CD4-positive, alpha-beta T cell (primary cell): ENCODE measurements around the gene HCAR3. TPM values are rescaled to one million over a fixed set of nuclear protein-coding genes. Genes with fewer than 3 reads are reported as not detected.
"Not testable (repeated sequence)": the region's sequence is repeated elsewhere in the genome, so short reads cannot be mapped to it uniquely, and the experiment has no call there.

ENCODE experiments used
- ATAC-seq: fragments of 200-7000 bp; cut with Tn5 transposase; one replicate; pipeline ENCODE4 v1.10.0; 2022; ENCODE audit warnings: mild to moderate bottlenecking; ENCODE audit not compliant: poor library complexity
- CTCF ChIA-PET: fragments of 350-600 bp; sonication (Branson Sonifier 250); formaldehyde crosslinking; loops from one replicate; lab custom pipeline; 2021; ENCODE audit warnings: antibody characterized with exemption, inconsistent platforms; lab: Charles Lee
- POLR2A ChIA-PET: fragments of 350-600 bp; sonication (Branson Sonifier 250); formaldehyde crosslinking; loops from one replicate; lab custom pipeline; 2021; ENCODE audit warnings: antibody characterized with exemption, inconsistent platforms; lab: Charles Lee
- DNase-seq, 14 experiments: peaks; one replicate each; pipeline ENCODE4 v3.0.0-alpha.2; 2013 to 2020; ENCODE audit warnings: mixed read lengths in 2 of 14
- H3K27ac ChIP-seq, 2 donors: one replicate each; pipeline versions ENCODE4 v1.5.1 to v1.7.0; 2013; ENCODE audit warnings: low read length in 2 of 2, low read depth in 1 of 2, mild to moderate bottlenecking in 1 of 2
- H3K27me3 ChIP-seq, 2 experiments: 1 replicate in 1 of 2; 2 replicates in 1 of 2; pipeline versions ENCODE4 v1.6.1 to v1.7.0; 2013; ENCODE audit warnings: low read length in 2 of 2, control low read depth in 1 of 2, mild to moderate bottlenecking in 1 of 2, moderate library complexity in 1 of 2; ENCODE audit not compliant: insufficient read depth in 2 of 2, control insufficient read depth in 1 of 2
- H3K36me3 ChIP-seq: one replicate; pipeline ENCODE4 v1.6.1; 2013; ENCODE audit warnings: low read length, control low read depth; ENCODE audit not compliant: insufficient read depth
- H3K4me1 ChIP-seq: one replicate; pipeline ENCODE4 v1.6.1; 2013; ENCODE audit warnings: low read length, control low read depth; ENCODE audit not compliant: insufficient read depth
- H3K4me3 ChIP-seq: one replicate; pipeline ENCODE4 v1.5.1; 2013; ENCODE audit warnings: mild to moderate bottlenecking, low read length, moderate library complexity
- H3K9me3 ChIP-seq, 2 experiments: 1 replicate in 1 of 2; 2 replicates in 1 of 2; pipeline versions ENCODE4 v1.6.1 to v1.7.0; 2013; ENCODE audit warnings: low read length in 2 of 2, mild to moderate bottlenecking in 2 of 2, control low read depth in 1 of 2, moderate library complexity in 1 of 2; ENCODE audit not compliant: control insufficient read depth in 1 of 2, insufficient read depth in 1 of 2
- H3K27ac Mint-ChIP-seq: one replicate; pipeline ENCODE4 v1.8.0; 2020; ENCODE audit warnings: mixed read lengths
- H3K27me3 Mint-ChIP-seq: one replicate; pipeline ENCODE4 v1.8.0; 2021; ENCODE audit warnings: mixed read lengths
- H3K36me3 Mint-ChIP-seq: one replicate; pipeline ENCODE4 v1.8.0; 2021; ENCODE audit warnings: low read depth, mixed read lengths
- H3K4me1 Mint-ChIP-seq: one replicate; pipeline ENCODE4 v1.8.0; 2021; ENCODE audit warnings: low read depth, mixed read lengths
- H3K4me3 Mint-ChIP-seq: one replicate; pipeline ENCODE4 v1.8.0; 2020; ENCODE audit warnings: mild to moderate bottlenecking, mixed read lengths
- H3K9me3 Mint-ChIP-seq: one replicate; pipeline ENCODE4 v1.8.0; 2020; ENCODE audit warnings: mixed read lengths
- intact Hi-C, 2 experiments: fragments of 100-400 bp; cut with DNase I in 1 of 2; cut with micrococcal nuclease in 1 of 2; formaldehyde crosslinking; loops; one replicate each; pipeline versions ENCODE4 v1.15.1 to v1.9.0; 2023 to 2025; cut with DNase I, micrococcal nuclease
- total RNA-seq, 174 experiments: library from RNA in 2 of 174; stranded (reverse) in 2 of 174; gene quantifications; one replicate each; pipeline ENCODE4 v1.2.3 and lab custom pipeline; 2021 to 2026
- TF ChIP-seq, protein P1 (sequence below): fragments of 200-600 bp; IDR thresholded peaks from one replicate; pipeline ENCODE4 v1.8.0; 2022; ENCODE audit warnings: antibody characterized with exemption, mild to moderate bottlenecking

The HCAR3 gene
- total RNA-seq, 2 experiments from 2014 or later: 0.33 to 0.39 TPM

DNA sequence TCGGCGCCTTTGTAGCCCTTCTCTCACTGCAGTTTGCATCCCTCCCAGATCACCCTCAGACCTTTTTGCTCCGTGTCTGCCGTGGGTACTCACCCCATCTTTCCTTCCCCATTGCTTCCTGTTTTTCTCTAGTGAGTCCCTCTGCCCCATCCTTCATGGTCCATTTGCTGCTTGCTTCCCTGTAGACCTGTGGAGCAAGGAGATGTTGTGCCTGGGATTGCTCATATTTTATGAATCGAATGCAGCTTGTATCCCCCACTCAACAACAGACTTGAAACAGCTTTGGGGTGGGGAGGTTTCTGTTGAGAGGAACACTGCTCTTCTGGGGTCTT lies 36.7 kb upstream of the HCAR3 start:
- Mint-ChIP-seq H3K36me3 (peaks cover 60% of the 10 kb centered on the region), H3K27ac (peak overlapping the region; percentile 97), H3K27me3 (no peaks in the 10 kb centered on the region), H3K4me3 (peak overlapping the region; percentile 96), H3K9me3 (no peaks in the 10 kb centered on the region), H3K4me1 (peaks cover 59% of the 10 kb centered on the region)
- intact Hi-C loops: loop anchor here (2.0 to 10.0 kb wide), 6 partner anchors 114 to 632 kb away; partner anchors contain the start of genes DIABLO (in 1 of the 2), KMT5A (in 1 of the 2), KNTC1 (in 1 of the 2) and RSRC2 (in 1 of the 2)
- DNase-seq: no peak
- no peak for ATAC-seq
- Histone ChIP-seq H3K4me3 (peak overlapping the region; percentile 89), H3K4me1 (peaks cover 21% of the 10 kb centered on the region), H3K27ac (peak overlapping the region; percentile 86 to 89), H3K36me3 (peaks cover 44% of the 10 kb centered on the region), H3K27me3 (no peaks in the 10 kb centered on the region), H3K9me3 (no peaks in the 10 kb centered on the region)
- POLR2A ChIA-PET: interaction anchor here (0.6 to 2.4 kb wide), 9 partner anchors 11 to 831 kb away, joined by 3 to 25 read pairs (median 5); partner anchors contain the start of genes KNTC1, OGFOD2, RSRC2 and TMED2
- TF ChIP-seq, protein P1, sequence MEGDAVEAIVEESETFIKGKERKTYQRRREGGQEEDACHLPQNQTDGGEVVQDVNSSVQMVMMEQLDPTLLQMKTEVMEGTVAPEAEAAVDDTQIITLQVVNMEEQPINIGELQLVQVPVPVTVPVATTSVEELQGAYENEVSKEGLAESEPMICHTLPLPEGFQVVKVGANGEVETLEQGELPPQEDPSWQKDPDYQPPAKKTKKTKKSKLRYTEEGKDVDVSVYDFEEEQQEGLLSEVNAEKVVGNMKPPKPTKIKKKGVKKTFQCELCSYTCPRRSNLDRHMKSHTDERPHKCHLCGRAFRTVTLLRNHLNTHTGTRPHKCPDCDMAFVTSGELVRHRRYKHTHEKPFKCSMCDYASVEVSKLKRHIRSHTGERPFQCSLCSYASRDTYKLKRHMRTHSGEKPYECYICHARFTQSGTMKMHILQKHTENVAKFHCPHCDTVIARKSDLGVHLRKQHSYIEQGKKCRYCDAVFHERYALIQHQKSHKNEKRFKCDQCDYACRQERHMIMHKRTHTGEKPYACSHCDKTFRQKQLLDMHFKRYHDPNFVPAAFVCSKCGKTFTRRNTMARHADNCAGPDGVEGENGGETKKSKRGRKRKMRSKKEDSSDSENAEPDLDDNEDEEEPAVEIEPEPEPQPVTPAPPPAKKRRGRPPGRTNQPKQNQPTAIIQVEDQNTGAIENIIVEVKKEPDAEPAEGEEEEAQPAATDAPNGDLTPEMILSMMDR: no peak
- CTCF ChIA-PET: interaction anchor here (1.4 to 2.1 kb wide), 5 partner anchors 8 to 255 kb away, joined by 4 to 7 read pairs (median 6); partner anchors contain the start of genes KNTC1, RSRC2 and ZCCHC8

DNA sequence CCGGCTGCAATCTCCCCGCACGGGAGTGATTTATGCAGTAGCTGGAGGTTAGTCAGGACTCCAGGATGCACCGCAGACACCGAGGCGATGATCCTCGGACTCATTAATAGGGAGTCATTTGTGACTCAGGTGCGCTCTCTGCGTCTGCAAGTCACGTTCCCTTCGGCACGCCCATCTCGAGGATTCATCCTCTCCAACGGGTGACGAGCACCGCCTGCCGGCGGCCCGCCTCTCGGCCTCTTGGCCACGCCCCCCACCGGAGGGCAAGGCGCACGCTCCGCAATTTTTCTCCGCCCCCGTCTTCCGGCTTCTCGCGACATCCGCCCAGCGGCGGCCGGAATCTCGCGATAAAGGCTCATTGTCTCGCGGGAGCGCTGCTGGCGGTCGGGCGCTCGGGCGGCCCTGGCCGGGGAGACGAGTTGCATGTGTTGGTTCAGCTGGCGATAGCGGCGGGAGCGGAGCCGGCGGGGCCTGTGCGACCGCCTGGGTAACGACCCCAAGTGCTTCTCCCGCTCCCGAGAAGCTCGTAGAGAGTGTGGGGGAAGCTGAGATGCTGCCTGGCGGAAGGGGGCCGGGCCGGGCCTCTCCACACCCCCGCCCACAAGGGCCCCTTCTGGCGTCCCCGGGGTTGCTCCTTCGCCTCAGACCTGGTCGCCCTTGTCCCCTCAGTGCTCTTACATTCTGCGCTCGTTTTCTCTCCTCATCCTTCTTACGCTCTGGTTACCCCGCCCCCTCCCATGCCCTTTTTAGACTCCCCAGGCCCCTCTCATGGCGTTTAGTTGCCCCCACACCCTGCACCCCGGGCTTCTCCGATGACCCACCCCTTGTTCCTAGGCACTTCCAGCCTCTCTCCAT lies 36.1 kb upstream of the HCAR3 start, which contains the start of gene DENR:
DENR (plus strand) TSS at position 361 of the 855 bp plus-strand sequence. CDS start 878 bp downstream, outside the sequence.
- DNase-seq: peak; percentile 99 to 100 (median 99)
- intact Hi-C loops: loop anchor here (1.0 to 10.0 kb wide), 10 partner anchors 22 to 632 kb away; partner anchors contain the start of genes KNTC1 (in 2 of the 2), CCDC62 (in 1 of the 2), DIABLO (in 1 of the 2) and KMT5A (in 1 of the 2)
- Histone ChIP-seq H3K4me3 (peak within 1 kb of the TSS; percentile 89), H3K27ac (peak within 1 kb of the TSS; percentile 86 to 89), H3K4me1 (peaks cover 21% of the 10 kb centered on the region), H3K27me3 (no peaks in the 10 kb centered on the region), H3K9me3 (no peaks in the 10 kb centered on the region), H3K36me3 (peaks cover 38% of the 10 kb centered on the region)
- ATAC-seq: peak; percentile 92
- TF ChIP-seq, protein P1: peak; percentile 76
- Mint-ChIP-seq H3K27ac (peak within 1 kb of the TSS; percentile 97), H3K27me3 (no peaks in the 10 kb centered on the region), H3K4me1 (peaks cover 57% of the 10 kb centered on the region), H3K4me3 (peak within 1 kb of the TSS; percentile 96), H3K9me3 (no peaks in the 10 kb centered on the region), H3K36me3 (peaks cover 54% of the 10 kb centered on the region)
- ChIA-PET CTCF (interaction anchor here (0.5 to 2.1 kb wide), 9 partner anchors 9 to 285 kb away, joined by 3 to 7 read pairs (median 4); partner anchors contain the start of genes KNTC1, RSRC2 and ZCCHC8), POLR2A (interaction anchor here (0.5 to 2.4 kb wide), 13 partner anchors 10 to 831 kb away, joined by 3 to 25 read pairs (median 4); partner anchors contain the start of genes KNTC1, OGFOD2, RSRC2 and TMED2)

DNA sequence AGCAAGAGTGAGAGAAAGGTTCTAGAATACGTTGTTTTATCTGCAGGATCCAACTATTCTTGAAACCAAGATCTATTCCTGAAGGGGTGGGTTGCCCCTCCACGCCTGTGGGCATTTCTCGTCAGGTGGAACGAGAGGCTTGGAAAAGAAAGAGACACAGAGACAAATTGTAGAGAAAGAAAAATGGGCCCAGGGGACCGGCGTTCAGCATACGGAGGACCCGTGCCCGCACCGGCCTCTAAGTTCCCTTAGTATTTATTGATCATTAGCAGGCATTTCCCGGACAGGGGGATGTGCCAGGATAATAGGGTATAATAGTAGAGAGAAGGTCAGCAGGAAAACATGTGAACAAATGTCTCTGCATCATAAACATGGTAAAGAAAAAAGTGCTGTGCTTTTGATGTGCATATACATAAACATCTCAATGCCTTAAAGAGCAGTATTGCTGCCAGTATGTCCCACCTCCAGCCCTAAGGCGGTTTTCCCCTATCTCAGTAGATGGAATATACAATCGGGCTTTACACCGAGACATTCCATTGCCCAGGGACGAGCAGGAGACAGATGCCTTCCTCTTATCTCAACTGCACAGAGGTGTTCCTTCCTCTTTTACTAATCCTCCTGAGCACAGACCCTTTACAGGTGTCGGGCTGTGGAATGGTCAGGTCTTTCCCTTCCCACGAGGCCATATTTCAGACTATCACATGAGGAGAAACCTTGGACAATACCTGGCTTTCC lies 34.3 kb upstream of the HCAR3 start:
- ATAC-seq, H3K27me3 Mint-ChIP-seq, POLR2A ChIA-PET, CTCF ChIA-PET, DNase-seq, H3K9me3 Mint-ChIP-seq, H3K4me3 ChIP-seq, H3K27me3 ChIP-seq, H3K9me3 ChIP-seq, H3K27ac ChIP-seq: not testable (repeated sequence)
- peak overlapping the region; percentile 97 for H3K27ac Mint-ChIP-seq
- peaks cover 40% of the 10 kb centered on the region for H3K4me1 Mint-ChIP-seq
- peaks cover 37% of the 10 kb centered on the region for H3K36me3 Mint-ChIP-seq
- intact Hi-C loops: loop anchor here (5.0 to 10.0 kb wide), 4 partner anchors 354 to 634 kb away; partner anchors contain the start of genes DIABLO (in 1 of the 2) and KMT5A (in 1 of the 2)
- H3K4me3 Mint-ChIP-seq: peak overlapping the region; percentile 96
- H3K4me1 ChIP-seq: peaks cover 18% of the 10 kb centered on the region
- H3K36me3 ChIP-seq: peaks cover 22% of the 10 kb centered on the region
